Eye (tissue), 1 donor: ENCODE results near the gene LRRC32.

Source experiments
- DNase-seq: peaks from one replicate; pipeline ENCODE4 v3.0.0-alpha.2; 2015

The LRRC32 gene

GRCh38 chr11:76661834-76662434 lies 8.6 kb downstream of the LRRC32 start:
- no peak for DNase-seq

- no peak for DNase-seq
Observed at GRCh38 chr11:76661306-76661751, 9.2 kb downstream of the LRRC32 start.

- DNase-seq, result no peak
Observed at GRCh38 chr11:76660533-76661305, 9.8 kb downstream of the LRRC32 start.

DNA sequence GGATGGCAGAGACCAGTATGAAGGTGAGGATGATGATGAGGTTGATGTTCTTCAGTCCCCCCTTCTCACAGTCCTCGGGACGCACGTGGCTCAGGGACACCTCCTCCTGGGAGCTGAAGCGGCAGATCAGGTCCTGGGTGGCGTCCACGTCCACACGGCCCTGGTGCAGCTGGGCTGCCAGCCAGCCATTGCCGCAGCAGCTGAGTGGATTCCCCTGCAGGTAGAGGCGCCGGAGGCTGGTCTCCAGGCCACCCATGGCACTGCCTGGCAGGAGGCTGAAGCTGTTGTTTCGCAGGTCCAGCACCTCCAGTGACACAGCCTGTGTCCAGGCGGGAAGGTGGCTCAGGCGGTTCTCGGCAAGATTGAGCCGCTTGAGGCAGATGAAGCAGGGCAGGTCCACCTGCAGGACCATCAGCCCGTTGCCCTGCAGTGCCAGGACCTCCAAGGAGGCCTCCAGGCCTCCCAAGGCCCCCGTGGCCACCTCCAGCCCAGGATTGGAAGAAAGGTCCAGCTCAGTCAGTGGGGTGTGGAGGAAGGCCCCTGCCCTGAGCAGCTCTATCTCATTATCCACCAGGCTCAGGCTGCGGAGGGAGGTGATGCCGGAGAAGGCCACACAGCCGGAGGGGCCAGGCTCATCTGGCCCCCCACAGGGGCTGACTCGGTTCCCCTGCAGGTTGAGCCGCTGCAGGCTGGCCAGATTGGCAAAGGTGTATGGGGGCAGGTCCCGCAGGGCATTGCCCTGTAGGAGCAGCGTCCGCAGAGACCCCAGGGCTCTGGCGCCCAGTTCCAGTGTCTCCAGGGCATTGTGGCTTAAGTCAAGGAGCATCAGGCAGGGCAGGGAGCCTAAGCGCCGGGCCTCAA lies 10.6 kb downstream of the LRRC32 start:
- no peak for DNase-seq

DNA sequence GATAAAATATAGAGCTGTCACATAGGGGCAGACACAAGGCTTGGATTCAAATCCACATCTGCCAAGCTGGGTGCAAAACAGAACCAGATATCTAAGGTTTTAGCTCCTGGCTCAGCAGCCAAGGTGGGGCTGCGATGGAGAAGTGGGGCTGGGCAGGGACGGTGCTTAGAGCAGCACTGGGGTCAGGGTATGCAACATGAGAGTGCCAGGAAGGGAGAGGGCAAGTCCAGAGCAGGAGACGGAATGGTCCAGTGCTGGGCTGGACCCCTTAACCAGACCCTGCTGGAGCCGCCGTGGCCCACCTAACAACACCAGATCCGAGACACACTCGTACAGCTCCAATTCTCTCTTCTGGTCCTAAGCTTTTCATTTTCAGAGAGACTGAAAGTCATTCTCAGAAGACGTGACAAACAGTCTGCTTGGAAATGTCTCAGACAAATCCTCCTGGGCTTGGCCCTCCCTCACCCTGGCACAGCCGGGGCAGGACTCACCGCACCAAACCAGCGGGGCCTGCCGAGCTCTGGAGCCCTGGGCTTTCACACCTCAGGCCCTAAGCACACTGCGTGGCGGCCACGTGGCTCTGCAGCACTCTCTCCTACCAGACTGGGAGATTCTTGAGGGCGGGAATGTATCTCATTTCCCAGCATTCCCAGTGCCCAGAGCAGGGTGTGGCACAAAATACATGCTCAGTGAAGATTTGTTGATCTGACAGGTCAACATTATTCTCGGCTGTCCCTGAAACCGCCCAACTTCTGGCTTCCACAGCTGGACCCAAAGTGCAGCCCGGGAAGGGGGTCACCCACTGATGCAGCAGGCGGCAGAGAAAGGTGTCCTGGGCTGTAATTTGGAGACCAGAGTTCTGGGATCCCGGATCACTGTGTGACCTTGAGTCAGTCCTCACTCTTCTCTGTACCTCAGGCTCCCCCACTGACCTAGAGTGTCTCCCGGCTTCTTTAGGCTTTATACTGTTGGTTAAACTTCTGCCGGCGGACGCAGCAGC lies 11.6 kb downstream of the LRRC32 start:
- DNase-seq, result no peak

- DNase-seq, result no peak
Observed at GRCh38 chr11:76658231-76658630, 12.3 kb downstream of the LRRC32 start.

- DNase-seq, result no peak
Observed at GRCh38 chr11:76657187-76658170, 13.1 kb downstream of the LRRC32 start.

GRCh38 chr11:76656571-76657081 lies 13.9 kb downstream of the LRRC32 start:
- no peak for DNase-seq

DNA sequence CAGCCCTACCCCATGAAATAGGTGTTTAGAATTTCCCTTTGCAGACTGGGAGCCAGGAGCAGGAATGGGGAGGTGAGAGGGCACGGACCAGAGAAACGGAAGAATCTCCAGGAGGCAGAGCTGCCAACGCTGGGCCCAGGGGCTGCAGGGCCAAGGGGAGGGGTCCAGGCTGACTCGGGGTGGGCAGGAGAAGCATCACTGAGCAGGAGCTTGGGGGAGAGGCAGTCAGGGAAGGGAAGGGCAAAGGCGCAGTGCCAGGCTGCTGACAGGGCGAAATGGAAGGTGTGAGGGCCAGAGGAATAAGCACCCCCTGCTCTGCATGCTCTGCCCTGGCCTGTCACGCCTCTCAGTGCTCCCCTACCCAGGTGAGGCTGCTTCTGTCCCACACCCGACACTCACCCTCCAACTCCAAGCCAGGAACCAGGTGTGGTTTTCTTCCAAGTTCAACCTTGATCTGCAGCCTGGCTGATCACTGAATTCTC lies 14.5 kb downstream of the LRRC32 start:
- DNase-seq, result no peak

GRCh38 chr11:76655501-76656049 lies 15.0 kb downstream of the LRRC32 start:
- no peak for DNase-seq

DNA sequence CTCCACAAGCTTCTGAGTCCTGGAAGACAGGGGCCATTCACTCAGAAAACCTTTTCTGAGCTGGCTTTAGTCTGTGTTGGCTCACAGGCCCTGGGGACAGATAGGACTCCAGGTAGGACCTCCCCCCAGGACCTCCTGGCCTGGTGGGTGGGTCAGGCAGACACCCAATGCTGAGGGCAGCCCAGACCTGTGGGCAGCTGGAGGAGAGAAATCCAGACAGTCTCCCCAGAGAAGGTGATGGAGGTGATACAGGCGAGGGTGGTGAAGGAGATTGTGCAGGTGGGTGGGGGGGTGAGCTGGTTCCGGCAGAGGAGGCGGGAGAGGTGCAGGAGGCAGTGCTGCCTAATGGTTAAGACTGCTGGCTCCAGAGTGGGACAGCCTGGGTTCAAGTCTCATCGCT lies 15.6 kb downstream of the LRRC32 start:
- DNase-seq, result no peak

DNA sequence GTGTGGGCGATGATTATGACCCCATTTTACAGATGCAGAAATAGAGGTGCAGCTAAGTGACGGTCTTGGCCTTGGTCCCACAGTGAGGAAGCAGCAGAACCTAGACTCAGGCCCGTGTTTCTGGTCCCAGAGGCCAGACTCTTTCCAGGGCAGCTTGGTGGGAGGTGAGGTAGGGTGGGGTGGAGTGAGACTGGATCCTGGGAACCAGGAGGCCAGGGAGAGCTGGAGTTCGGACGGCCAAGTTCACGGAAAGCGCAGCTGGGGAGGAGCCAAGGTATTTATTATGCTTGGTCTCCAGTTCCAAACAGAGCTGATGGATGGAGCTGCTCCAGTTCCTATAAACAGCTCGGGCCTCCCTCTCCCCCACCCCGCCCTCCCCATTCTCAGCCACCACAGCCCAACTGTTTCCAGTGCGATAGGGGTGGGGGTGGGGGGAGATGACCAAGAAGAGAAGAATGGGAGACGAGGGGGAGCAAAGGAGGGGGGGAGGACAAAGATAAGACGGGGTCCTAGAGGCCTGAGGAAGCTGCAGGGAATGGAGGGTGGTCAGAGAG lies 16.2 kb downstream of the LRRC32 start:
- peak; percentile 65 for DNase-seq

DNA sequence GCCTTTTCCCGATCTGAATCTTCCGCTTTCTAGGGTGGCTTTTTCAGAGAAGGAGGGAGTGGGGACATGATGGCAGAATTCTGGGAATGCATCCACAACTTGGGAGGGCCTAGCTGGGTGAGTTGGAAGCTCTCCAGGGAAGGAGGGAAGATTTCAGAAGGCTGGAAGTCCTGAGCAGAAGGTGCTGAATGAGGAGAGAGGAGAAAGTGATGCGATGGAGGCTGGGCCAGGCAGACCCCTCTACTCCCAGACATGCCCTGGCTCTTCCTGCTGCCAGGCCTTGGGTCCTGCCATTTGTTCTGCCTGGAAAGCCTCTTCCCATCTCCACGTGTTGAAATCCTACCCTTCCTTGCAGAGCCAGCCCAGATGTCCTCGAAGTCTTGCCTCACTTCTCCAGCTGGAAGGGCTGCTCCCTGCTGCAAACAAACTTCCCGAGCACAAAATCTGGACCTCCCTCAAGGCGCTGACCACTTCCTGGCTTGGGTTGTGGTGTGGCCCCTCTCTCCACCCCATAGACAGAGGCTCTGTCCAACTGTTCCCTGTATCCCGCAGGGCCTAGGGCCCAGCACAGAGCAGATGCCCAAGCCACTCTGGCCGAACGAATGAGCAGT lies 16.8 kb downstream of the LRRC32 start:
- DNase-seq, result peak; percentile 48

- no peak for DNase-seq
Observed at GRCh38 chr11:76653012-76653673, 17.4 kb downstream of the LRRC32 start.

DNA sequence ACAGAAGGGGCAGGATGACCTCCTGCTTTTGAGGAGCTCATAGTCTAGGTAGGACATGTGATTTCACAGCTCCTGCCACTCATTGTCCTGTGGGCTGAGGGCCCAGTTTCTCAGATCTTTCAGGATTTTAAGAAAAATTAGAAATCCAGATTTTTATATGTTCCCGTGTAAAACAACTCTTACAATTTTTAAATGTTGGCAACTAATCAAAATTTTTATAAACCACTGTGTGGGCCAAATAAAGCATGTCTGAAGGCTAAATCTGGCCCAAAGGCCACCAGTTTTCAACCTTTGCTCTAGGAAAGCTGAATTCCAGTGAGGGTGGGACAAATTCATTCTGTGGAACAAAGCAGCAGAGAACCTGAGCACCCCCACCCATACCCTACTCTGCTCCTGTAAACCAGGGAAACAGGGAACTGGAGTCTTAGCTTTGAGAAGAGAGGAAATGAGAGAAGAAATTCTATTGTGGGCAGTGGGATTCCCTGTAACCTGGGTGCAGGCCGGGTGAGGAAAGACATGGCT lies 20.6 kb downstream of the LRRC32 start:
- DNase-seq, result no peak

GRCh38 chr11:76649011-76649410 lies 21.5 kb downstream of the LRRC32 start:
- DNase-seq, result no peak

DNA sequence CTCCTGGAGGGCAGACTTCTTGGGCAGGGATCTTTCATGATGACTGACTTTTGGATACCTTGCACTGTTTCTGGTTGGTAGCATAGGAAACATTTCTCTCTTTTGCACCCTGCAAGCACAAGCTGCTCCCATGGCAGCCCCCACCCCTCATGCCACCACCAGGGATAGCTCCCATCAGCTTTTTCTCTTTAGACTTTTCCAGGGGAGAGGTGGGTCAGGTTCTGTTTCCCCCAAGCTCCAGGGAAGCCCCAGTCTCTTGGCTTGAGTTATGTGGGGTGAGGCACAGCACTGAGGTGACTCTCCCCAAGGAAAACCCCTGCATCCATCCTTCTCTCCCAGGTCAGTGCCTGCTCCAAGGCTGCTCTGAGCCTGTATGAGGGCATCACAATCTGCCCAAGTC lies 22.5 kb downstream of the LRRC32 start:
- no peak for DNase-seq

- no peak for DNase-seq
Observed at GRCh38 chr11:76646882-76647534, 23.5 kb downstream of the LRRC32 start.
